ENCODE results near the gene STXBP3. TPM values are rescaled to one million over a fixed set of nuclear protein-coding genes. Genes with fewer than 3 reads are reported as not detected.

The STXBP3 gene
- total and polyA plus RNA-seq, 2 of the 8 experiments (the other 6 are each of a cell fraction or from before 2014, with no cell fraction given), result 6.0 to 38.5 TPM

GRCh38 chr1:108747898-108748297 is 1.4 kb downstream of the STXBP3 start (continued):
- no peak for TF ChIP-seq CHD7 (IDR thresholded peaks at IDR 0.05; ENCODE audit: insufficient replicate concordance, low read length)
- no peak for TF ChIP-seq NANOG (IDR thresholded peaks at IDR 0.05; ENCODE audit: insufficient read depth, low read depth, low read length, poor library complexity, severe bottlenecking)
